A673 (cell line): Measurements from ENCODE around the gene SRD5A3. TPM values are rescaled to one million over a fixed set of nuclear protein-coding genes. Genes with fewer than 3 reads are reported as not detected.

Experiments used
- BruUV-seq: library from RNA; stranded (reverse); fragments of 400-500 nt; replicated peaks from 2 replicates; lab custom pipeline; 2021; lab: Mats Ljungman, UMichigan
- CTCF ChIA-PET: fragments of 300-600 bp; sonication (Branson Sonifier 250); formaldehyde crosslinking; loops from one replicate; lab custom pipeline; 2022; ENCODE audit warnings: antibody characterized with exemption; lab: Charles Lee
- POLR2A ChIA-PET: fragments of 300-600 bp; sonication (Branson Sonifier 250); formaldehyde crosslinking; loops from one replicate; lab custom pipeline; 2022; ENCODE audit warnings: antibody characterized with exemption; ENCODE audit not compliant: low non-redundant PET; lab: Charles Lee
- DNase-seq: peaks from one replicate; pipeline ENCODE4 v3.0.0-alpha.2; 2015; ENCODE audit warnings: low spot score
- H3K27ac ChIP-seq: fragments of 200-600 bp; sonication (generic); 2 replicates; pipeline ENCODE4 v1.5.1; 2016; ENCODE audit warnings: mixed run types, low read depth, mild to moderate bottlenecking, mixed read lengths, antibody characterized with exemption, low read length; ENCODE audit not compliant: poor library complexity, severe bottlenecking
- H3K27me3 ChIP-seq: fragments of 200-600 bp; sonication (generic); replicated peaks from 2 replicates; pipeline ENCODE4 v1.6.1; 2017; ENCODE audit warnings: mixed run types, low read depth, mild to moderate bottlenecking, mixed read lengths, antibody characterized with exemption, low read length; ENCODE audit not compliant: insufficient read depth, poor library complexity
- H3K36me3 ChIP-seq: fragments of 200-600 bp; sonication (generic); 2 replicates; pipeline ENCODE4 v1.6.1; 2016; ENCODE audit warnings: mixed run types, mild to moderate bottlenecking, mixed read lengths, antibody characterized with exemption, low read length; ENCODE audit not compliant: insufficient read depth, poor library complexity, severe bottlenecking
- H3K4me1 ChIP-seq: fragments of 200-600 bp; sonication (generic); 2 replicates; pipeline ENCODE4 v1.6.1; 2017; ENCODE audit warnings: mixed run types, mild to moderate bottlenecking, mixed read lengths, antibody characterized with exemption, low read length; ENCODE audit not compliant: insufficient read depth, poor library complexity, severe bottlenecking
- H3K4me3 ChIP-seq: fragments of 200-600 bp; sonication (generic); 2 replicates; pipeline ENCODE4 v1.5.1; 2016; ENCODE audit warnings: low read depth, mixed run types, mild to moderate bottlenecking, mixed read lengths, low read length; ENCODE audit not compliant: poor library complexity, severe bottlenecking
- H3K9me3 ChIP-seq: fragments of 200-600 bp; sonication (generic); 2 replicates; pipeline ENCODE4 v1.6.1; 2016; ENCODE audit warnings: mixed run types, low read depth, mild to moderate bottlenecking, mixed read lengths, antibody characterized with exemption, low read length; ENCODE audit not compliant: poor library complexity, severe bottlenecking
- CTCF ChIP-seq: fragments of 300-800, 200-600 bp; sonication (generic); conservative IDR thresholded peaks from 2 replicates; pipeline ENCODE4 v1.5.1; 2017; ENCODE audit warnings: low read depth, mild to moderate bottlenecking, antibody characterized with exemption, low read length, moderate library complexity, mixed read lengths
- EZH2 ChIP-seq: fragments of 200-600 bp; sonication (generic); IDR thresholded peaks from 2 replicates; pipeline ENCODE4 v1.6.1; 2017; ENCODE audit warnings: borderline replicate concordance, low read depth, mild to moderate bottlenecking, mixed read lengths, antibody characterized with exemption, low read length; ENCODE audit not compliant: poor library complexity, severe bottlenecking
- intact Hi-C: fragments of 100-400 bp; cut with micrococcal nuclease; formaldehyde crosslinking; loops from one replicate; pipeline ENCODE4 v1.10.0; 2022; ENCODE audit not compliant: unreplicated experiment
- total RNA-seq: library from RNA; stranded (reverse); gene quantifications from 2 replicates; pipeline ENCODE4 v1.2.3, GENCODE V29; 2021

The SRD5A3 gene
- total RNA-seq, 1 experiment from 2014 or later, result 48.1 TPM

- no TSS peak for BruUV-seq
- Histone ChIP-seq H3K27ac (no peak overlapping the region), H3K9me3 (no peaks in the 10 kb centered on the region), H3K4me1 (no peaks in the 10 kb centered on the region), H3K36me3 (no peaks in the 10 kb centered on the region), H3K27me3 (no peaks in the 10 kb centered on the region), H3K4me3 (no peak overlapping the region)
- TF ChIP-seq CTCF (peak; percentile 52), EZH2 (no peak)
- peak; percentile 41 for DNase-seq
- intact Hi-C loops, result loop anchor here (10.0 kb wide), 1 partner anchor 998 kb away; no protein-coding TSS in a partner anchor
- ChIA-PET POLR2A (interaction anchor here (0.7 kb wide), 1 partner anchor 314 kb away, joined by 3 read pairs; no protein-coding TSS in a partner anchor), CTCF (no interaction called here)
Measured at GRCh38 chr4:55312489-55313101, 33.4 kb upstream of the SRD5A3 start.

- H3K27me3 ChIP-seq, result no peaks in the 10 kb centered on the region
- H3K4me1 ChIP-seq, result no peaks in the 10 kb centered on the region
- H3K27ac ChIP-seq, result no peak overlapping the region
- H3K36me3 ChIP-seq, result no peaks in the 10 kb centered on the region
- DNase-seq, result no peak
- no peaks in the 10 kb centered on the region for H3K9me3 ChIP-seq
- CTCF ChIA-PET, result no interaction called here
- TF ChIP-seq EZH2 (no peak), CTCF (no peak)
- intact Hi-C loops, result loop anchor here (10.0 kb wide), 1 partner anchor 999 kb away; no protein-coding TSS in a partner anchor
- H3K4me3 ChIP-seq, result no peak overlapping the region
- POLR2A ChIA-PET, result interaction anchor here (0.7 kb wide), 1 partner anchor 1121 kb away, joined by 3 read pairs; no protein-coding TSS in a partner anchor
- no TSS peak for BruUV-seq
Measured at GRCh38 chr4:55314141-55314820, 31.8 kb upstream of the SRD5A3 start.

GRCh38 chr4:55318175-55319129, 27.6 kb upstream of the SRD5A3 start:
- intact Hi-C loops, result loop anchor here (10.0 kb wide), 1 partner anchor 1004 kb away; no protein-coding TSS in a partner anchor
- H3K36me3 ChIP-seq, result no peaks in the 10 kb centered on the region
- no peak for DNase-seq
- H3K9me3 ChIP-seq, result no peaks in the 10 kb centered on the region
- H3K27me3 ChIP-seq, result no peaks in the 10 kb centered on the region
- peaks cover 6% of the 10 kb centered on the region for H3K4me1 ChIP-seq
- no peak overlapping the region for H3K27ac ChIP-seq
- no TSS peak for BruUV-seq
- CTCF ChIA-PET, result no interaction called here
- TF ChIP-seq CTCF (no peak), EZH2 (no peak)
- no peak overlapping the region for H3K4me3 ChIP-seq
- POLR2A ChIA-PET, result interaction anchor here (0.6 kb wide), 1 partner anchor 231 kb away, joined by 3 read pairs; no protein-coding TSS in a partner anchor
